HG03066 (cell line): Measurements from ENCODE around the gene BRIX1.
A peak's percentile ranks its signal among the peaks of the same experiment; 100 is the strongest.
"Not testable (repeated sequence)": the region's sequence is repeated elsewhere in the genome, so short reads cannot be mapped to it uniquely, and the experiment has no call there.

ENCODE experiments used
- ATAC-seq: cut with Tn5 transposase; IDR thresholded peaks from one replicate; pipeline ENCODE4 v1.9.1; 2021; ENCODE audit warnings: low read depth; ENCODE audit not compliant: unreplicated experiment

The BRIX1 gene

DNA sequence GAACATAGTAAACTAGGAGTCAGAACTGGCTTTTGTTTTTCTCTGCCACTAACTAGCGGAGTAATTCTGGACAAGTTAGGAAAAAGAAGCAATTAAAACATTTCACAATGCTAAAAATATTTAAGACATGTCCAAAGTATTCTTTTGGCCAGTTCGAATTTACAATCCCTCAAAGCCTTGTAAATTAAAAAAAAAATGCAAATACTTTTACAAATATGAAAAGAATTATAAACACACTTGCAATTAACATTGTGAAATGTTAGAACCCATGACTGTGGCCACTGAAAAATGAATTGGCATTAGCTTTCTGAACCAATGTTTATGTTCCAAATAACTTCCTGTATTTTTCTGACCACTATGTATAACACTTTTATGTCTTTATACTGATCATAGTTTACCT lies 2.4 kb upstream of the BRIX1 start:
- no peak for ATAC-seq

GRCh38 chr5:34914671-34915138 lies 806 bp upstream of the BRIX1 start:
- peak; percentile 11 for ATAC-seq

DNA sequence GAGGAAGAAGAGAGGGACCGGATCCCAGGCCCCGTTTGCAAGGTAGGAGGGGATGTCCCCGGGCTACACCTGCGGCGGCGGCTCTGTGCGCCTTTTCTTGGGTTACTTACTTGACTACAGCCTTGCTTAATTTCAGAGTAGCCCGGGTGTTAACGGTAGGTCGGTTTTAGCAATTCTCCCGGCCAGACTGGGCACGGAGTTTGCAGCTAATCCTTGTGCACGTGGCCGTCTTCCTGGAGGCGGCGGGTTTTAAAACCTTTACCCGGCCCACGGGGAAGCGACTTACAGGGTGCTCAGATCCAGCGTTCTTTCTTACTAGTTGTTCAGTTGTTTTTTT lies 313 bp downstream of the BRIX1 start:
- ATAC-seq, result peak; percentile 10

GRCh38 chr5:34916518-34916917 lies 1.0 kb downstream of the BRIX1 start:
- ATAC-seq, result no peak

- no peak for ATAC-seq
These were observed 2.5 kb downstream of the BRIX1 start for GRCh38 chr5:34918025-34918424.

DNA sequence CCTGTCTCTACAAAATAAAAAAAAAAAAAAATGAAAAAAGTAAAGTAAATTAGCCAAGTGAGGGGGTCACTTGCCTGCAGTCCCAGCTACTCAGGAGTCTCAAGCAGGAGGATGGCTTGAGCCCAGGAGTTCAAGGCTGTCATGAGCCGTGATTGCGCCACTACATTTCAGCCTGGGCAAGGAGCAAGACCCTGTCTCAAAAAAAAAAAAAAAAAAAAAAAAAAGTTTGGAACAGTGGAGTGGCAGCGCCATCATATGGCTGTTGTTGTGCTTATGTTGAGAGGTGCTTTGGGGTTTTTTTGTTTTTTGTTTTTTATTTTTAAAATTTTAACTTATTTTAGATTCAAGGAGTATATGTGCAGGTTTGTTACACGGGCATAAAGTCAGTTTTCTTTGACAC lies 3.6 kb downstream of the BRIX1 start:
- ATAC-seq, result no peak

- ATAC-seq, result not testable (repeated sequence)
These were observed 7.7 kb downstream of the BRIX1 start for GRCh38 chr5:34923256-34923655.

DNA sequence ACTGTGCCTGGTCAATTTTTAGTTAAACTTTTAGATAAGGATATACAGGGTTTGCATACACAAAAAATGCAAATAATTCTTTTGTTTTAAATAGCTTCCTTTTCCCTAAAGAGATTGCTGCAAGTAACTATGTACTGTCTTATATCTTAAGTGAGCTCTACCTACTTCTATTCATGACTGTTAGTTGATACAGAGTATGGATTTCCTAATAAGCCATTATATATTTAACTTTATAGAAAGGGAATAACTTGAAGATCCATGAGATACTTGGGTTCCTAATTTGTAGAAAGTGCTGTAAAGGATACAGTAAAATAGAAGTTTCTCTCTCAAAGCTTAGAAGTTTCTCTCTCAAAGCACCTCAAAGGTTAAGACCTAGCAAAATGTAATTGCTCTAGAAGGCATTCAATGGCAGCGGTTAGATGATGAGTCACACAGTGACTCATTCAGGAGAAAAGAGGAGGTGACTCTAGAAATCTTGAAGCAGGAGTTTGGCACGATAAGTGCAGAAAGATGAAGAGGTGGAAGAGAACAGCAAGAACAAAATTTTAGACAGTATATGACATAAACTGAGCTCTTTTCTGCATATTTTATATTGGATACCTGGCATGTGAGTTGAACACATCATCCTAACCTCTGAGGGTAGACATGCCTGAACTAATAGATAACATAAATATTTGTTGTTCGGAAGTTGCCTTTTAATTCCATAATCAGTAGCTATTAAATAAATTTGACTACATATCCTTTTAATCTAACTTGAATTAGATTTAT lies 8.4 kb downstream of the BRIX1 start:
- peak; percentile 58 for ATAC-seq

GRCh38 chr5:34924462-34924765 lies 8.9 kb downstream of the BRIX1 start:
- ATAC-seq, result no peak

DNA sequence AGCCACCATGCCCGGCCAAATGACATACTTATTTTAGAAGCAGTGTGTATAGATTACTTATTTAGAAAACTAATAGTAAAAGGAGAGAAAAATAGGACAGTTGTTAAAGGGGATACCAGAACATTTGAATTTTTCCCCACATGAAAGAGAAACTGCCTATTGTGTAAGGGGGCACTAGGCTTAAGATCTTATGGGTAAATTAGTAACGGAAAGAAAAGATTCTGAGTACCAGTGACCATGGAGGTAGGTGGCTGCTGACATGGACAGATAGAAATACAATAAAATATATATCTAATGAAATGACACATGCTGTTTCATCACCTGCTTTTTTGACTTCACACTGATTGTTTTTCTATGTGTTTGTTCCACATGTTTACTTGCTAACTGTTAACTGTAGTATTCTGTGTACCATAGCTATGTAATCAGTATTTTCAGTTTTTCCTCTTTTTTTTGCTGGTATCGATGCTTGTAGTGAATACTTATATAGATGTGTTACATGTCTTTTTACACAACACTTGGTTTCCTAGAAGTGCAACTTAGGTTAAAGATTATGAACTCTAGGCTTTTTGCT lies 10.9 kb downstream of the BRIX1 start:
- no peak for ATAC-seq

DNA sequence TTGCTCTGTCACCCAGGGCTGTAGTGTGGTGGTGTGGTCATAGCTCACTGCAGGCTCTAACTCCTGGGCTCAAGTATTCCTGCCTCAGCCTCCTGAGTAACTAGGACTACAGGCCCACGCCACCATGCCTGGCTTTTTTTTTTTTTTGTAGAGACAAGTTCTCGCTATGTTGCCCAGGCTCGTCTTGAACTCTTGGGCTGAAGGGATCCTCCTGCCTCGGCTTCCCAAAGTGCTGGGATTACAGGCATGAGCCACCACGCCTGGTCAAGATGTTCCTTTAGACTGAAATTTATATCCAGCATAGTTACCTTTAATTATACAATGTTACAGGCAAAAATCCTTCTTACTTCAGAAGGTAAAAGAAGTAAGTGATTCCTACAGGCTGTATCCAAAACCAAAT lies 12.3 kb downstream of the BRIX1 start:
- ATAC-seq, result no peak

DNA sequence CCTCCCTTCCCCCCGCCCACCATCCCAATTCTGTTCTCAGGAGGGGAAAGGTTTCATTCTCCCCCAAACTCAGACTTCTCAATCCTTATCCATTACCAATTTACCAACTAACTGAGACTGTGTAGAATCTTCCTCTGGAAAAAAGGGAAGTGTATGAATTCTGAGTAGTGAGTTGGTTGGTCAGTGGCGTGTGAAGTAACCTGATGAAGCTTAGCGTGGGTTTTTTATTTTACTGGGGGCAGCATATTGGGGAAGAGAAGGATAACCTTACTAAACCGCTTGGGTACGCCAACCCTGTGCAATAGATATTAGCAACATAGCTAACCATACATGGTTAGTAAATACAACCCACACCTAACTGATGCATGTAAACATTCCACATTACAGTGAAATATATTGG lies 12.8 kb downstream of the BRIX1 start:
- ATAC-seq, result no peak

GRCh38 chr5:34929134-34929719 lies 13.7 kb downstream of the BRIX1 start, which contains the start of gene DNAJC21:
Gene DNAJC21 (plus strand): TSS chr5:34929559. CDS start chr5:34929820, 261 bp downstream.
- ATAC-seq, result peak; percentile 86

DNA sequence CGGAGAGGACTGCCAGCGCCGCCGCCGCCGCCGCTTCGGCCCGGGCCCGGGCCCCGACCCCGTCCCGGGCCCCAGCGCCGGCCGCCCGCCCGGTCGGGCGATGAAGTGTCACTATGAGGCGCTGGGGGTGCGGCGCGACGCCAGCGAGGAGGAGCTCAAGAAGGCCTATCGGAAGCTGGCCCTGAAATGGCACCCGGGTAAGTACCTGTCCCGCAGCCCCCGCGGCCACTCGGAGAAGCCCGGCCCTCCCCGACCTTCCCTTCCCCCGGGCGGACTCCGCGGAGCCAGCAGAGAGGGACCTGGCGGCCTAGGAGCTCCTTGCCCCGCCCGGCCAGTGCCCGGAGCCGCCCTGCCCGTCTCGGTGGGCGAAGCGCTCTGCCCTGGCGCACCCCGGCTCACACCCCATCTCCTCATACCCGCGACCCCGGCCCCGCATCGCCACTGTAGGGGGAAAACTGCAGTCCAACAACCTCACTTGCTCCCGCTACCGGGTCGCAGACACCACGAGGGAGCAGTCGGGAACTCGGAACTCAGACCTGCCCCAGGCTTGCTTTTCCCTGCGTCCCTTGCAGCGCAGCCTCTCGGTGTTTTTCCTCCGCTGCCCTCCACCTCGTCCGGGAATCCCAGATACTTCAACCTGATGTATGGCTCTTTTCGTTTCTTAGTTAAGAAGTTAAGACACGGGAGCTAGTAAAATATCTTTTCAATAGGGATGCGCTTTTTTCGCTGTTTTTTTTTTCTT lies 14.4 kb downstream of the BRIX1 start:
- ATAC-seq, result peak; percentile 61

- no peak for ATAC-seq
These were observed 14.9 kb downstream of the BRIX1 start for GRCh38 chr5:34930462-34930844.

DNA sequence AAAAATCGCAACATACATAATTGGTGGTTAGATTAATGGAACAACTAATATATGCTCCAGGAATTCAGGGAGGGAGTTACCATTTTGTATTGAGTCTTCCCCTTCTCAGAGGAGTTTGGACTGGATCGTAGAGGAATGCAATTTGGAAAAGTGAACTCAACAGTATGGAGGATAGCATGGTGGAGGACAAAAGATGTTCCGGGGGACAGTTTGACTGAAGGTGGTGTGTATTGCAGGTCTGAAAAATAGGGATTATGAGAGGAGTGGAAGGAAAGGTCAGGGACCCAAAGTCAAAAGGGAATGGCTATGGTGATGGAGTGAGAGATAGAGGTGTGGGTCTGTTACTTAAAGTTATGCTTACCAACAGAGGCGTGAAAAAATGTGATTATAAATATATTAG lies 15.4 kb downstream of the BRIX1 start:
- ATAC-seq, result no peak

GRCh38 chr5:34932947-34933346 lies 17.4 kb downstream of the BRIX1 start:
- no peak for ATAC-seq

GRCh38 chr5:34941936-34942335 lies 26.4 kb downstream of the BRIX1 start:
- no peak for ATAC-seq

- ATAC-seq, result no peak
These were observed 28.5 kb downstream of the BRIX1 start for GRCh38 chr5:34944044-34944443.

DNA sequence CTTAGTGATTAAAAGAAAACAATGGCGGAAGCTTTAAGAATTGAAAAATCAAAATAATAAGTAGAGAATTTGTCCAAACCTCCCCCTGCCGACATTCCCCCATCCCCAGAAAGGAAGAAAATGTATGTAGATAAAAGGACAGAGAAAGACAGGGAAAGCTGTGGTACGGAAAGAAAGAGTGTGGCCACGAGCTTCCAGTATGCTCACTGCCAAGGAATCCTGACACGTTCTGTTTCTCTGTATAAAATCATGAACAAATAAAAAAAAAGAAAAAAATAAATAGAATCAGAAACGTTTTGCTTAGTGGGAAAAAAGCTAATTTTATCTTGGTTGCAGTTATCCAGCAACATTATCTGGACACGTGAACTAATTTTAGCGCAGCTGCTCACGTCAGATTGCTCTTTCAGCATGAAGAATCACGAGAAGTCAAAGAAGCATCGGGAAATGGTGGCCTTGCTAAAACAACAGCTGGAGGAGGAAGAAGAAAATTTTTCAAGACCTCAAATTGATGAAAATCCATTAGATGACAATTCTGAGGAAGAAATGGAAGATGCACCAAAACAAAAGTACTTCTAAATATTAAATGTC lies 29.0 kb downstream of the BRIX1 start:
- ATAC-seq, result no peak

GRCh38 chr5:34957321-34957720 lies 41.8 kb downstream of the BRIX1 start:
- ATAC-seq, result no peak
